ENCODE measurements around the gene FAM210A. TPM values are rescaled to one million over a fixed set of nuclear protein-coding genes. Genes with fewer than 3 reads are reported as not detected.
A peak's percentile ranks its signal among the peaks of the same experiment; 100 is the strongest.

Gene FAM210A
- total and polyA plus RNA-seq, 12 donors, result 11.6 to 84.8 (median 56.3) TPM

DNA sequence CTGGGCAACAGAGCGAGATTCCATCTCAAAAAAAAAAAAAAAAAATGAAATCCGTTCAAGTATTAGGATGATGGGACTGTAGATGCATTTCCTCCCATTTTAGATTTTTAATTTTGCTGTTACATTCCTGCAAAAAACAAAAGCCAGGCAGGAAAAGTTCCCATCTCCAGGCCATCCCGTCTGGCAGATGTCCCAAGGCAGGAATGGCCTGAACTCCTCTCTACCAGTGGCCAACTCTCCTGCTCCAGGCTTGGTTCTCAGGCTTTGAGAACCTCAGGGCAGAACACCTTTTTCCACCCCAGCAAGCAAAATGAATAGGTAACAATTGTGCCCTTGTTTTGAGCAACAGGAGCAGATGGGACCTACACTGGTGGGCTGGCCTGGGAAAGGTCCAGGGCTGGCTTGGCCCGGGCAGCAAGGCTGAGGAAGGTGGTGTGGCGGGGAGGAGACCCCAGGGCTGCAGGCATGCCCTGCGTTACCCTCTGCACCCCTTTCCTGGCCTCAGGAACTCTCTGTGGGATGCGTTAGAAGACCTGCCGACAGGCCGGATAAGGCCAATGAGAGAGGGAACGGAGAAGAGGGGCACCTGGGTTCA, 86.0 kb downstream of the FAM210A start:
- TF ChIP-seq, protein P1, sequence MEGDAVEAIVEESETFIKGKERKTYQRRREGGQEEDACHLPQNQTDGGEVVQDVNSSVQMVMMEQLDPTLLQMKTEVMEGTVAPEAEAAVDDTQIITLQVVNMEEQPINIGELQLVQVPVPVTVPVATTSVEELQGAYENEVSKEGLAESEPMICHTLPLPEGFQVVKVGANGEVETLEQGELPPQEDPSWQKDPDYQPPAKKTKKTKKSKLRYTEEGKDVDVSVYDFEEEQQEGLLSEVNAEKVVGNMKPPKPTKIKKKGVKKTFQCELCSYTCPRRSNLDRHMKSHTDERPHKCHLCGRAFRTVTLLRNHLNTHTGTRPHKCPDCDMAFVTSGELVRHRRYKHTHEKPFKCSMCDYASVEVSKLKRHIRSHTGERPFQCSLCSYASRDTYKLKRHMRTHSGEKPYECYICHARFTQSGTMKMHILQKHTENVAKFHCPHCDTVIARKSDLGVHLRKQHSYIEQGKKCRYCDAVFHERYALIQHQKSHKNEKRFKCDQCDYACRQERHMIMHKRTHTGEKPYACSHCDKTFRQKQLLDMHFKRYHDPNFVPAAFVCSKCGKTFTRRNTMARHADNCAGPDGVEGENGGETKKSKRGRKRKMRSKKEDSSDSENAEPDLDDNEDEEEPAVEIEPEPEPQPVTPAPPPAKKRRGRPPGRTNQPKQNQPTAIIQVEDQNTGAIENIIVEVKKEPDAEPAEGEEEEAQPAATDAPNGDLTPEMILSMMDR (IDR thresholded peaks at IDR 0.05), result no peak
- DNase-seq (no peak), ATAC-seq (no peak)
- Histone ChIP-seq H3K27me3 (peaks cover 0 to 12% (median 0%) of the 10 kb centered on the region in 7 donors), H3K9me3 (no peaks in the 10 kb centered on the region), H3K4me3 (no peak overlapping the region), H3K36me3 (peaks cover 0 to 6% (median 4%) of the 10 kb centered on the region in 9 donors), H3K4me1 (peaks cover 11 to 51% (median 27%) of the 10 kb centered on the region in 9 donors), H3K27ac (peak overlapping the region in 8 of 10 donors; percentile 2 to 91 (median 78))
- 59 to 68% methylated on average over 10 of the region's 10 CpGs for WGBS, 2 donors
- intact Hi-C loops (cut with DNase I), result loop anchor here in 3 of 10 donors (5.0 to 10.0 kb wide), 2 partner anchors 84 to 87 kb away; partner anchors contain the start of genes FAM210A (in 3 of the 3) and RNMT (in 3 of the 3)

DNA sequence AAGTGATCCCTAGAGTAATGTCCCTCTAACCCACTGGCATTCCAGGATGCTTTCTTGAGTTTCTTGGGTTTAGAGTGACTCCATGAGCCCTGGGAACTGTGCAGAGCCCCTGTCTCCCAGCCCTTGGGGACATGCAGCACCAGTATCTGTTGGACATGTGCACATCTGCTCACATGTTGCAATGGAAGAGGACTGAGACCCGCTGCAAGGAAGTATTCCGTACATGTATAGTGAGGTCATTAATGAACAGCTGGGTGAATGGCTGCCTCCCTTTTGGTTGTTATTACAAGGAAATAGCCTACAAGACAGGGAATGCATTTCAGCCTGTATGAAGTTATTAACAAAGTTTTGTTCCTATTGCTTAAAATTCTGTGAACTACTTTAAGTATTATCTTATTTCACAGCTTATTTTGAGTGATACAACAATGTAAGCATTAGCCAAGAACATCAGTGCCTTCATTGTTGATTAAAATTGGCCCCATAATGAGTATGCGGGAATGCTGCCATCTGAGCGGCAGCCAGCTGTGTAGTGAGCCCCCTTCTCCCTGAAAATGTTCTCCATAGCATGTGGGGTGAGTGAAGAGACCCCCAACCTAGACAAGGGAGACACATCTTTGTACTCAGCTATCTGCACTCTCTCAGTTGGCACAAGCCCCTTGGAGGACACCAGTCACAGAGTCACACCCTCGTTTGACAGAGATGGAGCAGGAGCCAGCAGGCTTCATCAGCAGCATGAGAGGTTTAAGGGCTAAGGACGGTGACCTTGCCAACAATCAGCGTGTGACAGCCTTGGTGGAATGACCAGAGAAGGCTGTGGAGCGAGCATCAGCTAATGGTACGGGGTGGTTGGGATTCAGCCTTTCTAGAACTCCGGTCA, 87.4 kb downstream of the FAM210A start:
- Histone ChIP-seq H3K4me1 (peaks cover 11 to 60% (median 35%) of the 10 kb centered on the region in 9 donors), H3K4me3 (no peak overlapping the region), H3K27ac (peak overlapping the region in 2 of 10 donors; percentile 26 to 91), H3K9me3 (no peaks in the 10 kb centered on the region), H3K27me3 (peaks cover 0 to 12% (median 0%) of the 10 kb centered on the region in 7 donors), H3K36me3 (no peaks in the 10 kb centered on the region)
- DNase-seq, result peak in 1 of 2 donors; percentile 55
- TF ChIP-seq, protein P1 (IDR thresholded peaks at IDR 0.05), result no peak
- ATAC-seq, result peak in 7 of 8 donors; percentile 41 to 73 (median 50)
- WGBS, 2 donors, result 47 to 57% methylated on average over 10 of the region's 10 CpGs
- intact Hi-C loops (cut with DNase I), result loop anchor here in 2 of 10 donors (10.0 kb wide), 2 partner anchors 194 to 644 kb away; partner anchors contain the start of gene CEP192 (in 1 of the 2)

DNA sequence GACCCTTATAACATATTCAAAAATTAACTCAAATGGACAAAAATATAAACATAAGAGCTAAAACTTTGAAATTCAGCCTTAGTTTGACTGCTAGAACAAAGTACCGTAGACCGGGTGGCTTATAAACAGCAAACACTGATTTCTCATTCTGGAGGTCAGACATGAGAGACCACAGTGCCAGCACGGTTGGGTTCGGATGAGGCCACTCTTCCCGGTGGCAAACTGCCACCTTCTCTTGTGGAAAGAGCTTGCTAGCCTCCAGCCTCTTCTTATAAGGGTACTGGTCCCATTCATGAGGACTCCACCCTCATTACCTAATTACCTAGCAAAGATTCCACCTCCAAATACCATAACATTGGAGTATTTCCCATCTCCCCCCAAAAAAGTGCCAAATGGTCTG, 91.3 kb downstream of the FAM210A start:
- peaks cover 0 to 4% (median 0%) of the 10 kb centered on the region in 9 donors for H3K36me3 ChIP-seq
- peak; percentile 55 to 57 for DNase-seq
- peak in 7 of 8 donors; percentile 28 to 68 (median 53) for ATAC-seq
- no peak overlapping the region for H3K4me3 ChIP-seq
- no peaks in the 10 kb centered on the region for H3K27me3 ChIP-seq
- intact Hi-C loops (cut with DNase I), result loop anchor here in 2 of 10 donors (10.0 kb wide), 2 partner anchors 190 to 640 kb away; partner anchors contain the start of gene CEP192 (in 1 of the 2)
- peaks cover 2 to 31% (median 21%) of the 10 kb centered on the region in 9 donors for H3K4me1 ChIP-seq
- TF ChIP-seq, protein P1 (IDR thresholded peaks at IDR 0.05), result no peak
- peaks cover 0 to 9% (median 0%) of the 10 kb centered on the region in 11 donors for H3K9me3 ChIP-seq
- WGBS, 2 donors, result 39 to 57% methylated on average over 5 of the region's 5 CpGs
- H3K27ac ChIP-seq, result peak overlapping the region in 3 of 10 donors; percentile 25 to 44 (median 38)

DNA sequence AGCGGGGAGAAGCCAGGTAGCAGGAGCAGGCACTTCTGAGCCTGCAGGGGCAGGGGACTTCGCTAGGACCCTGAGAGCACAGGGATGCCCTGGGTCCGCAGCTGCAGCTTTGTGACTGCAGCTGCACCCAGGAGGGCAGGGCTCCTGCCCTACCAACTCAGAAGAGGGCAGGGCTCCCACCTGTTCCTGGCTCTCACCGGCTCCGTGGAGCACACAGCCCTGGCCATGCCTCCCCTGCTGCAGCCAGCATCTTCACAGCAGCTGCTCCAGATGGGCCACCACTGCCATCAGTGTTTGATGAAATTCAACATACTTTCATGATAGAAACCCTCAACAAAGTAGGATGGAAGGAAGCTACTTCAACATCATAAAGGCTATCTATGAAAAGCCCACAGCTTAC, 92.7 kb downstream of the FAM210A start:
- ATAC-seq (no peak), DNase-seq (no peak)
- Histone ChIP-seq H3K4me3 (no peak overlapping the region), H3K27me3 (no peaks in the 10 kb centered on the region), H3K9me3 (peaks cover 0 to 9% (median 0%) of the 10 kb centered on the region in 11 donors), H3K27ac (no peak overlapping the region), H3K36me3 (peaks cover 0 to 4% (median 0%) of the 10 kb centered on the region in 9 donors), H3K4me1 (peaks cover 6 to 30% (median 21%) of the 10 kb centered on the region in 9 donors)
- WGBS, 2 donors, result 97% methylated on average over 5 of the region's 5 CpGs
- TF ChIP-seq, protein P1 (IDR thresholded peaks at IDR 0.05), result no peak
- intact Hi-C loops (cut with DNase I), result loop anchor here in 4 of 10 donors (5.0 to 10.0 kb wide), 5 partner anchors 71 to 639 kb away; partner anchors contain the start of genes LDLRAD4 (in 2 of the 4) and CEP192 (in 1 of the 4)

All from heart right ventricle (tissue), 16 donors.